Ramos (cell line): ENCODE measurements around the gene ST6GALNAC2.
"Not testable (repeated sequence)": the region's sequence is repeated elsewhere in the genome, so short reads cannot be mapped to it uniquely, and the experiment has no call there.

ENCODE experiments used
- in situ Hi-C: fragments of 300-500 bp; cut with MboI; formaldehyde crosslinking; loops from one replicate; pipeline ENCODE4 v1.14.3; 2022; ENCODE audit warnings: low sequenced_read_pairs; ENCODE audit not compliant: unreplicated experiment

ST6GALNAC2 gene

GRCh38 chr17:76543482-76543825 lies 42.2 kb downstream of the ST6GALNAC2 start:
- in situ Hi-C loops = no loop called here

DNA sequence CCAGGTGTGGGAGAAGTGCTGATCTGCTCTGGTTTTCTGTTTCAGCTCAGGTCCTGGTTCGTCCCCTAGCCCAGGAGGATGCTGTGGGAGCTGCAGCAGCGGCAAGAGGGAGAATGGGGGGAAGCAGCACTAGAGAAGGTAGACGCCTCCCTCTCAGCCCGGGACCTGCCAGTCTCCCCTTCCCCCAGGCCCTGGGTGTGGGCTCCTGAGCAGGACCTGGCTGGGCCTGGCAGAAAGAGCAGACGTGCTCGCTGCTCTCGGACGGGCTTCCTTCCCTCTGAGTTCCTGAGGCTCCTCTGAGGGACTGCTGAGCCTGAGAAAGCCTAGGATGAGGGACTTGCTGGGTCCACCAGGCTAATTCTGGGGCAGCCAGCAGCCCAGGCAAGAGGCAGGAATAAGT lies 42.7 kb downstream of the ST6GALNAC2 start:
- in situ Hi-C loops = no loop called here

DNA sequence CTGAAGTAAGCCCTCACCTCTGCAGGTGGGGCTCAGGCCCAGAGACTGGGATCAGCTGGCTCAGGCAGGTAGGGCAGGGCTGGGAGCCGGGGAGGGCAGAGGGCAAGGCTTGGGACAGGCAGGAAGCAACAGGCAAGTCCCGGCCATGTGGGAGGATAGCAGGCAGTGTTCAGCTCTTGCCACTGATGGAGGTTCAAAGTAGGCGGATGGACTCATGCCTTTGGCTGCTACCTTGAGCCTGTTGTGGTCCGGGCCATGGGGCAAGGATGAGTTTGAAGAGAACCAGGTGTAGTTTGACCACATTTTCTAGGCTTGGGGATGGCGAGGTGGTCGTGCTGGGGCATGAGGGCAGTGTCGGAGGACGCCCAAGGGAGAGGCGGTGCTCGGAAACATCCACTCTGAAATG lies 43.1 kb downstream of the ST6GALNAC2 start:
- in situ Hi-C loops = no loop called here

DNA sequence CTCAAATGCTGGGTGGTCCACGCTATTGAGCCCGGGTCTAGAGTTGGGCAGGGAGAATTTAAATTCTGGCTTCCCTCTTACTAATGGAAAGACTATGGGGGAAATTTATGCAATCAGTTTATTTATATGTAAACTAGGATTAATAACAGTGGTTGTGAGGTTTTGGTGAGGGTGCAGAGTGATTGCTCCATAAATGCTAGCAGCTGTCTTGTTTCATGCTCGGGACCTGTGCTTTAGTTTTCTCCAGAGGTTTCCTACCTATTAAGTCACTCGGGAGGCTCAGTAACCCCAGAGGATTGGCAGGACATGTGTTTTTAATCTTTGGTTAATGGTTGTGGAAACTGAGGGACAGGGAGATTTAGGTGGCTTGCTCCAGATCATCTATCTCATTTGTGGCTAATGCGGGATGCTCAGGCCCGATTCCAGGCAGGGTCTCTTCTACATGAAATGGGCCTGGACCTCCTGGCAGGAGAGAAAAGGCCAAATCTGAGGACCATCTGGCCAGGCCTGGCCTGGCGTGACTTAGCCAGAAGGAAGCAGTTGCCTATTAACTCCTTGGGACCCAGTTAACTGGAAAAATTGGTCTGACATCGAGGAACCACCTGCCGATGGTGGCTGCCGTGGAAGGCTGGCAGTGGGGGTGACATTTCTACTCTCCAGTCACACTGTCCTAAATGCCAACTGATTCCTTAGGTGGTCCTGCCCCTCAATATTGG lies 43.8 kb downstream of the ST6GALNAC2 start:
- in situ Hi-C loops = no loop called here

- in situ Hi-C loops = no loop called here
Observed at GRCh38 chr17:76540381-76541300, 45.0 kb downstream of the ST6GALNAC2 start.

DNA sequence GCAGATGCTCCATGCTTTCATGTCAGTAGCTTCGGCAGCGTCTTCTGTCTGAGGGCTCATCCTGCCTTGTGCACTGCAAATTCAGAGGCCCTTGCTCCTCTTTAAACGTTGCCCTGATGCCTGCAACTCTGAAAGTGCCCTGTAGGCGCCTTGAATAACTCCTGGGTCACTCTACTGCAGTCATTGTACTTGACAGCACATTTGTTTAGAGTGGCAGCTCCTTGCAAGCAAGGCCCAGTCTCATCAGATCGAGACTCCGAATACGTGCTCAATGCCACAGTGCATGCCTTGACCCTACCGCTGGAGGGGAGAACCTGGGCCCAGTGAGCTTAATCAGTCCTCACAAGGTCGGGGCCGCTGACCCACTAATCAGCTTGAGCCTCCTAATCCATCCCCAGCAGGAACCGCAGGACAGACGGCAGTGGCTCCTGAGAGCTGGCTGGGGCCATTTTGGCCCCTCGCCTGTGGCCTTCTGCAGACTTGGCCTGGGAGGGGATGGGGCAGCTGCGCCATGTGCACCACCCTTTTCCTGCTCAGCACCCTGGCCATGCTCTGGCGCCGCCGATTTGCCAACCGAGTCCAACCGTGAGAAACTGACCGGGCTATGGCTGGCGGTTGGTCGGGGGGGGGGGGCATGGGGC lies 45.9 kb downstream of the ST6GALNAC2 start, which contains the start of gene PRCD:
Gene PRCD, plus strand, starts transcription at position 414 of the 641 bp plus-strand sequence. Its CDS starts 98 bp downstream, at position 512.
- in situ Hi-C loops = no loop called here

DNA sequence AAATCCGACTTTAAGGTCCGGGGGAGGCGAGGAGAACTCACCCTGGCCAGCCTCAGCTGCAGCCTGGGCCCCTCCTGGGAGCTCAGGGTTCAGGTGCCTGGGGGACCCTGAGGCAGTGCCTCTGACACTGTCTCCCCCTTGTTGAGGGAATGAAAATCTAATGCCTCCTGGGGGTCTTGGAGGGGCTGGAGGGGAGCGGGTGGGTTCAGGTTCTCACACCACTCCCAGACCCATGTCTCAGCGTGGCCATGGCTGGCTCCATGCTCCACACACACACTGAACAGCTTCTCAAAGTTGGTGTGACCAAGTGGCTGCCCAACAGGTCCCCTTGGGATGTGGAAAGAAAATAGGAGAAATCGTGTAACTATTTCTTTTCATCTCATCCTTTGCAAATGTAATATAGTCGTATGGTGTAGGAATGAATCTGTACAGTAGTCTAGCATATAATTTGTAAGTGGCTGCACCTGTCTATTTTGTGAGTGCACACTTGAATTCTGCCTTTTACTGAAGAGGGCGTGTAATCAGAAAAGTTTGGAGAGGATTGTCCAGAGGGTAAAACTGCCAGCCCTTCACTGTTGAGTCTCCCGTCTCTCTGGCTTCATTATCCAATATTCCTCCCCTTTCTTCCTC lies 46.6 kb downstream of the ST6GALNAC2 start:
- in situ Hi-C loops = no loop called here

DNA sequence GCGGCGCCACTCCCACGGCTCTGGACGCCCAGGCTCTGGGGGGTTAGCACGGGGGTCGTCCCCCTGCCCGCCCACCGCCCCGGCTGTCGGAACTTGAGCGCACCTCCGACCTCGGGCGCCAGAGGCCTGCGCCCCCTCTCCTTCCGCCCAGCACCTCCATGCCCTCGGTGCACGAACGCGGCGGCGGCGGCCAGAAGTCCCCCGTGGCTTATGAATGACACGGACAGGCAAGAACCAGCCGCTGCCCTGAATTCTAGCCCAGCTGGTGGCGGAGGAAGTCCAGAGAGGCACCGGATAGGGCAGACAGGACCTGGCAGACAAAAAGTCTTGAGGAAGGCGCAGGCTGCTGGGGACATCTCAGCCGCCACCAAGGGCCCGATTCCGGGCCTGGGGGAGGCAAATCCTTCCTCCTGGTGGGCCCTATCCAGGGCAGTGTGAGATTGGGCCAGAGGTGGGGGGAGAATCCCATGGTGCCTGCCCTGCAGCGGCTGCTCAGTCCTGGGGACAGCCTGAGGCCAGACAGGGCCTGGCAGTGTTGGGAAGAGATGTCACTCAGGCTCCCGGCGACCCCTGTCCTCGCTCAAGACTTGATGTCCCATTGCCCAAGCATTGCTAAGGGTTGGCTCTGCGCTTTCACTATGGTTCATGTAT lies 47.3 kb downstream of the ST6GALNAC2 start:
- in situ Hi-C loops = no loop called here

DNA sequence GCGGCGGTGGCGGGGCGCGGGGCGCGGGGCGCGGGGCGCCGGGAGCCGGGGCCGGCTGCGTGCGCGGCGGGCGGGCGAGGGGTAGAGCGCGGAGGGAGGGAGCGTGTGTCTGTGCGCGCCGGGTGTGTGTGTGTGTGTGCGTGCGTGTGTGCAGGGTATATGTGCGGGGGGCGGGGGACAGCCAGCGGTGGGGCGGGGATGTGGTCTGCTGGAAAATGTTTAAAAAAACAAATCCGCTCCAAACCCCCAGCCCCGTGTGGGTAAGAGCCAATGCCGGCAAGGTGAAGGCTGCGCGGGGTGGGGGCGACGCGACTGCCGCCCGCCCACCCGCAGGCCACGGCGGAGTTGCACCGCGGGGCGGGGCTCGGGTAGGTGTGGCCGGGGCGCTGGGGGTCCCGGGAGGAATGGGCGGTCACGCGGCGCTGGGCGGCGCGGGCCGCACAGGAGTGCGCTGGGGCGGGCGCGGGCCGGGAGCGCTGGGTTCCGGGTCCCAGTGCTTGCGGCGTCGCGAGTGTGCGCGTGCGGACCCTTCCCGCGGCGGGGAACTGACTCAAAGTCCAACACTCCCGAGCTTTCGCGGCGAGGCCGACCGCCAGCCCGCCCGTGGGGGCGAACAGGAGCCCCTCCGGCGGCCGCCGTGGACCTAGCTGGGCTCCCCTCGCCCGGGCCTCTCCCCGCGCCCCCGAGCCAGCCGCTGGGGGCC lies 47.9 kb downstream of the ST6GALNAC2 start, which contains the start of gene CYGB:
Gene CYGB, minus strand, starts transcription at position 132 of the 703 bp plus-strand sequence. CDS start 167 bp downstream, outside the sequence.
- in situ Hi-C loops = no loop called here

DNA sequence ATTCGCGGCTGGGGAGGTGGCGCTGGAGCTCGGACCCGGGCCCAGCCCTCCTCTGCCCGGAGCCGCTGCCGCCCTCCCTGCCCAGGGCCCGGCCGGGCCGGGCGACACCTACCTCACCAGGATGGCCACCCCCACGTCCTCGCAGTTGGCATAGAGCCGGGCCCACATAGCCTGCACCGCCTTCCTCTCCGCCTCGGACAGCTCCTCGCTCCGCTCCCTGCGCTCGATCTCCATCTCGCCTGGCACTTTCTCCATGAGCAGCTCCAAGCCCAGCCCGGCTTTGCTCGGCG lies 48.4 kb downstream of the ST6GALNAC2 start:
- in situ Hi-C loops = no loop called here

DNA sequence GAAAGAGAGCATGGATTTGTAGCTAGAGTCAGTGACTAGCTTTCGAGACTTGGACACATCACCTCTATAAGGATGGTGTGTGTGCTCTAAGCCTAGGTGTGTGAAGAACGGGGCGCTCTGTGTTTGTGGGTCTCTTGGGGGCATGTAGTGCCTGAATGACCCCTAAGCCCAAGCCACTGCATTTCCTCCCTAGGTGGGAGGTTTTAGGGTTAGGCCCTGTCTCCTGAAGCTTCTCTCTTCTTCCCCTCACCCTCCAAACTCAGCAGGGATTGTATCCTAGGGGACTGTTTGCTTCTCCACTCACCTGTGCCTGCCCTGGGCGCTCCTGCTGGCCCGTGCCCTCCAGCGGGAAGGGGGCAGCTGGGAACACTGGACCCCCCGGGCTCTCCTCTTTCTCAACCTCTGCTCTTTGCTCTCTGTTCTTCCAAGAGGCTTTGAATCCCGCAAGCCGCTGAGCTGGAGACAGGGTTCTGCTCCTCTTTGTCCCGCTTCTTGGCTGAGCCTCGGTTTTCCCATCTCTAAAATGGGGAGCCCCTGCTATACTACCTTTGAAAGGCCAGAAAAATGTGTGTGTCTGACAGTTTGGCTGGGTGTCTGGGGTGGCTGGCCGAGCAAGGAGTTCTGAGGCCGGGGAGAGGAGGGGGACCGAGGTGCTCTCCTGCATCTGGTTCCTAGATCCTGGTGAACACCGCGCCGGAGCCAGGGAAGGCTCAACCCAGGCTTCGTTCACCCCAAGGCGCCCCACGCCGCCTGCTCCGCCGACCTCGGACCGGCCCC lies 49.0 kb downstream of the ST6GALNAC2 start:
- in situ Hi-C loops = no loop called here

GRCh38 chr17:76535788-76536510 lies 49.7 kb downstream of the ST6GALNAC2 start:
- in situ Hi-C loops = no loop called here

GRCh38 chr17:76534831-76535732 lies 50.6 kb downstream of the ST6GALNAC2 start:
- in situ Hi-C loops = no loop called here

DNA sequence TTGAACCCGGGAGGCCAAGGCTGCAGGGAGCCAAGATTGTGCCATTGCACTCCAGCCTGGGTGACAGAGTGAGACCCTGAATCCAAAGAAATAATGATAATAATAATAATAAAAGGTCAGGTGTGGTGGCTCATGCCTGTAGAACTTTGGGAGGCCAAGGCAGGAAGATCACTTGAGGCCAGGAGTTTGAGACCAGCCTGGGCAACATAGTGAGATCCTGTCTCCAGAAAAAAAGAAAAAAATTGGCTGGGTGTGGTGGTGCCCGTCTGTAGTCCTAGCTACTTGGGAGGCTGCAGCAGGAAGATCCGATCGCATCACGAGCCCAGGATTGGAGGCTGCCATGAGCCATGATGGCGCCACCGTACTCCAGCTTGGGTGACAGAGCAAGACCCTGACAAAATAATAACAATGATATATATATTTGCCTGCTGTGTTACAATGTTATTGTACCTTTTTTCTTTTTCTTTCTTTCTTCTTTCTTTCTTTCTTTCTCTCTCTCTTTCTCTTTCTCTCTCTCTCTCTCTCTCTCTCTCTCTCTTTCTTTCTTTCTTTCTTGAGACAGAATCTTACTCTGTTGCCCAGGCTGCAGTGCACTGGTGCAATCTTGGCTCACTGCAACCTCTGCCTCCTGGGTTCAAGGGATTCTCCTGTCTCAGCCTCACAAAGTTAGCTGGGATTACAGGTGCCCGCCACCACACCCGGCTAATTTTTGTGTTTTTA lies 51.9 kb downstream of the ST6GALNAC2 start:
- in situ Hi-C loops = not testable (repeated sequence)

GRCh38 chr17:76532072-76532651 lies 53.5 kb downstream of the ST6GALNAC2 start:
- in situ Hi-C loops = no loop called here

DNA sequence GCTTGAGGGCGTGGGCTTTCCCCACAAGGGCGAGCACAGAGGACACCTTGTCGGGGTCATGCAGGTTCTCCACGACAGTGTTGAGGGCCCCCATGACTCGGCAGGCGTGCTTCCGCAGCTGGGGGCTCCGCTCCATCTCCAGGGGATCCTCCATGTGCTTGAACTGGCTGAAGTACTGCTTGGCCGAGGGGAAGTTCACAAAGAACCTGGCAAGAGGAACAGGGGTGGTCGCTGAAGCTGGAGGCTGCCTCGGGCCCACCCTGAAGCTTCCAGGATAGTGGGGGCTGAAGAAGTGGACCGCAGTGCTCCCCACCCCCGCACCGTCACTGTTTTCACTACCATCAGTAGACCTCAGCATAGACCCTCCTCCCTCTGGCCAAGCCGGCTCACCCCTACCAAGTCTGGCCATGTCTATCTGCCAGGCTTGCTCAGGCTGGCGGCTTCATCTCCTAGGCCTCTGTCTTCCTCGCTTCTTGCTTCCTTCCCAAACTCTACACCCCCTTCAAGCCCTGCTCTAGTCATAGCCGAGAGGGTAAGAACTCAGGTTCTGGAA lies 54.1 kb downstream of the ST6GALNAC2 start:
- in situ Hi-C loops = no loop called here
